Left renal cortex interstitium (tissue), 4 donors: Measurements from ENCODE around the gene UBXN7. TPM values are rescaled to one million over a fixed set of nuclear protein-coding genes. Genes with fewer than 3 reads are reported as not detected.
"Not testable (repeated sequence)": the region's sequence is repeated elsewhere in the genome, so short reads cannot be mapped to it uniquely, and the experiment has no call there.

Experiments used
- DNase-seq, 4 donors: peaks; one replicate each; pipeline ENCODE4 v3.0.0-alpha.2; 2013; ENCODE audit warnings: low read depth in 4 of 4, low spot score in 2 of 4, missing footprints in 1 of 4
- polyA plus RNA-seq, 4 donors: library from polyadenylated mRNA; unstranded; fragments of 120-200 nt; gene quantifications; one replicate each; pipeline ENCODE4 v1.2.1, GENCODE V29; 2013; ENCODE audit not compliant: insufficient read length in 4 of 4

UBXN7 gene, protein sequence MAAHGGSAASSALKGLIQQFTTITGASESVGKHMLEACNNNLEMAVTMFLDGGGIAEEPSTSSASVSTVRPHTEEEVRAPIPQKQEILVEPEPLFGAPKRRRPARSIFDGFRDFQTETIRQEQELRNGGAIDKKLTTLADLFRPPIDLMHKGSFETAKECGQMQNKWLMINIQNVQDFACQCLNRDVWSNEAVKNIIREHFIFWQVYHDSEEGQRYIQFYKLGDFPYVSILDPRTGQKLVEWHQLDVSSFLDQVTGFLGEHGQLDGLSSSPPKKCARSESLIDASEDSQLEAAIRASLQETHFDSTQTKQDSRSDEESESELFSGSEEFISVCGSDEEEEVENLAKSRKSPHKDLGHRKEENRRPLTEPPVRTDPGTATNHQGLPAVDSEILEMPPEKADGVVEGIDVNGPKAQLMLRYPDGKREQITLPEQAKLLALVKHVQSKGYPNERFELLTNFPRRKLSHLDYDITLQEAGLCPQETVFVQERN
- 10 to 100 TPM; 28.0 to 37.4 (median 33.9) TPM for polyA plus RNA-seq

DNA sequence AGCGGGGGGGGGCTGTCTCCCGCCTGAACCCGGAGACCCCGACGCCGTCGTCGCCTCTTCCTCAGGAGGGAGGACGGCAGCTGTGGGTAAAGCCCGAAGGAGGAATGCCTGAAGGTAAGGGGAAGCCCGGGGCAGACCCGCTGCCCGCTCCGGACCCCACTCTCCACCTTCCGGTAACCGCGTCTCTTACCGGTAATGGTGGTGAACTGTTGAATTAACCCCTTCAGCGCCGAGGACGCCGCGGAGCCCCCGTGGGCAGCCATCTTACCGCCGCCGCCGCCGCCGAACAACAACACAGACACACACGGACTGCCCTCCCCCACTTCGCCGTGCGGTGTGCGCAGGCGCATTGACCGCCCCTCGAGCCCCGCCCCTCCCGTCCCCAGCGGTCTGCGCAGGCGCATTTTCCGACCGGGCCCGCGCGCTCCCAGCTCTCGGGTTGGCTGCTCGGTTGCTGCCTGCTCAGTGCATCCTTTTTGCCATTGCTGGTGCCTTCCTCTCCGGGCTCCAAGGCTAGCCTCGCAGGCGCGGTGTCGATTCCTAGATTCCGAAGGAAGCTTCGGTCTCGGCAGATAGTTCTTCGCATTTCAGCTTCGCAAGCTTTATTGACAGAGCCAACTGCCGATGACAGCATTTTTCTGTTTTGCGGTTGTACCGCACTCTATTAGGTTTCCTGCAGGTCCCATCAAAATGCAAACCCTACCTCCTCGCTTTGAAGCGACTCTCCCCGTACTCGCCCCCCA is at the start of gene UBXN7:
UBXN7 (minus strand) TSS at position 291 of the 743 bp plus-strand sequence; CDS start at position 263, 28 bp downstream.
- DNase-seq, result peak; percentile 88 to 91 (median 90)

DNA sequence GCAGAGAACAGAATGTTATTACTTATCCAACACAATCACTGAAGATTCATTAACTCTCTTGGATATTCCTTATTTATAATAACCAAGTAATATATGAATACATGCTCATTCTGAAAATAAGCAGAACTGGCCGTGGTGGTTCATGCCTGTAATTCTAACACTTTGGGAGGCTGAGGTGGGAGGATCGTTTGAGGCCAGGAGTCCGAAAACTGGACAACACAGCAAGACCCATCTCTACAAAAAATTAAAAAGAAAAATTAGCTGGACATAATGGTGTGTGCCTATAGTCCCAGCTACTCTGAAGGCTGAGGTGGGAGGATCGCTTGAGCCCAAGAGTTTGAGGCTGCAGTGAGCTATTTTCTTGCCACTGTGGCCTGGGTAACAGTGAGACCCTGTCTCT is 45.5 kb upstream of the UBXN7 start:
- DNase-seq, result no peak

DNA sequence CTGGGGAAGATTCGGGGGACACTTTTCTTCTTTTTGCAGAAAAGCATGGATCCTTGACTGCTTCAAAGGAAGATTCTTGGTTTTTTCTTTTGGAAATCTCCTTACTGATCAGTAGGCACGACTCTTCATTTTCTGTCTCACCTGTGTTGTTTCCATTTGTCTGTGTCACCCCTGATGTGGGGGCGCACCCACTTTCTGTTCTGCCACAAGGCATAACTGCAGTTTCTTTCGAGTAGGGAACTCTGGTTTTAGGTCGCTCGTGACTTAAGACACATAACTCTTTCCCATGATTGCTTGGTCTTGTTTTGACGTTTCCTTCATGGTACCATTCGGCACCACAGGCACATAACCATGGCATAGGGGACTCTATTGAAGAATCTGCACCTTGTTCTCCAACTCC is 40.1 kb upstream of the UBXN7 start:
- DNase-seq, result no peak

DNA sequence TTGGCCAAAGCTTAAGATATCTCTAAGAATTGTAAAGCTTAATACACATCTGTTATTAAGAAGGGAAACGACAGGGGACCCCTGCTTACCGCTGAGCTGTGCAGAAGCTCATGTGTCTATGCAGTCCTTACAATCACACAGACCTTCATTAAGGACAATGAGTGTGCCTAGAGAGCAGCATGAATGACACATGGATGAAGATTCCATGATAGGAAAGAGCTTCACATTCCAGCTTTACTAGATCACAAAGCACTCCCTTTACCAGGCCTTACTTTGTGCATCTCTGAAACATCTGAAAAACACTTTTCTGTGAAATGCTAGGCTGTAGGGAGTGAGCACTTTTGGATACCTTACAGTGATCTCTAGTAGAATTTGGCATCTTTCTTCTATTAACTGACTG is 39.3 kb upstream of the UBXN7 start:
- no peak for DNase-seq

DNA sequence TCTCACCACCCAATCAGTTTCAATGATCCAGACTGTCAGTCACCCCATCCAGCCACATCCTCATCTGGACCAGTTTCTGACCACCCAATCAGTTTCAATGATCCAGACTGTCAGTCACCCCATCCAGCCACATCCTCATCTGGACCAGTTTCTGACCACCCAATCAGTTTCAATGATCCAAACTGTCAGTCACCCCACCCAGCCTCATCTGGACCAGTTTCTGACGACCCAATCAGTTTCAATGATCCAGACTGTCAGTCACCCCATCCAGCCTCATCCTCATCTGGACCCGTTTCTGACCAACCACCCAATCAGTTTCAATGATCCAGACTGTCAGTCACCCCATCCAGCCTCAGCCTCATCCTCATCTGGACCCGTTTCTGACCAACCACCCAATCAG is 38.0 kb upstream of the UBXN7 start:
- DNase-seq, result not testable (repeated sequence)

DNA sequence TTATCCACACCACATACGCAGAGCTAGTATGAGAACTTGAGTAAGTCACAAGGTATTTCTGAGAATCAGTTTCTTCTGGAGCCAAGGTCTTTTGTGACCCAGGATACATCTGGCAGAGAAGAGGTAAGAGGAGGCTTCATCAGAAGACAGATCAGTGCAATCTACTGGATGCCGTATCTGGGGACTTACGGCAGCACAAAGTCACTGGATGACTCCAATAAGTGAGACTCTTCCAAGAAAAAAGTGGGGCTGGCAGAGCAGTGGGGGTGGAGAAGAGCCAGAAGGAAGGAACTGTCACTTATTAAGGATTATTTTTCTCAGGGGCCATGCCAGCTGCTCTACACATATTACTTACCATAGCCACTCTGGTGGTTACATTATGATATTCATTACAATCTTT is 31.6 kb upstream of the UBXN7 start:
- no peak for DNase-seq

DNA sequence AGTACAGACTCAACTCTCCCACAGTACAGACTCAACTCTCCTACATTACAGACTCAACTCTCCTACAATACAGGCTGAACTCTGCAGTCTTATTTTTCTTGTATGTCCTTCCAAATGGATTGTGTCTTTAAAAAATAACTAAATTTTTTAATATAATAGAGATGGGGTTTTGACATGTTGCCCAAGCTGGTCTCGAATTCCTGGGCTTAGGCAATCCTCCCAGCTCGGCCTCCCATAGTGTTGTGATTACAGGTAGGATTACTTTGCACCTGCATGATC is 31.2 kb upstream of the UBXN7 start:
- no peak for DNase-seq

DNA sequence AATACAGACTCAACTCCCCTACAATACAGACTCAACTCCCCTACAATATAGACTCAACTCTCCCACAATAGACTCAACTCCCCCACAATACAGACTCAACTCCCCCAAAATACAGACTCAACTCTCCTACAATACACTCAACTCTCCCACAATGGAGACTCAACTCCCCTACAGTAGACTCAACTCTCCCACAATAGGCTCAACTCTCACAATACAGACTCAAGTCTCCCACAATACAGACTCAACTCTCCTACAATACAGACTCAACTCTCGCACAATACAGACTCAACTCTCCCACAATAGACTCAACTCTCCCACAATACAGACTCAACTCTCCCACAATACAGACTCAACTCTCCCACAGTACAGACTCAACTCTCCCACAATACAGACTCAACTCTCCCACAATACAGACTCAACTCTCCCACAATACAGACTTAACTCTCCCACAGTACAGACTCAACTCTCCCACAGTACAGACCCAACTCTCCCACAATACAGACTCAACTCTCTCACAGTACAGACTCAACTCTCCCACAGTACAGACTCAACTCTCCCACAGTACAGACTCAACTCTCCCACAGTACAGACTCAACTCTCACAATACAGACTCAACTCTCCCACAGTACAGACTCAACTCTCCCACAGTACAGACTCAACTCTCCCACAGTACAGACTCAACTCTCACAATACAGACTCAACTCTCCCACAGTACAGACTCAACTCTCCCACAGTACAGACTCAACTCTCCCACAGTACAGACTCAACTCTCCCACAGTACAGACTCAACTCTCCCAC is 30.7 kb upstream of the UBXN7 start:
- not testable (repeated sequence) for DNase-seq

DNA sequence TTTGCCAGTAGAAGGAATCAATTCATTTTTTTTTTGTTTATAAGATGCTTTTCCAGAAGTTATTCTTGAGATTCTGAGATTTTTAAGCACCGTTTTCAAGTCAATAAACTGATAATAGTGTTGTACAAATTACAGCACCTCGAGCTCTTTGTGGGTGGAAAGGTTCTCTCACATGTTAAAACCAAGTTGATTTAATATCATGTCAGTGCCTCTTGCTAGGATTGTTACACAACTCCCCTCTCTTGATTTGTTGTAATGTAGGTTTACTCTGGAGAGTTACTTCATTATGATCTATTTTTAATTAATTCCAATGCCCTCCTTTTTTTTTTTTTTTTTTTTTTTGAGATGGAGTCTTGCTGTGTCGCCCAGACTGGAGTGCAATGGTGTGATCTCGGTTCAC is 25.8 kb upstream of the UBXN7 start:
- no peak for DNase-seq

DNA sequence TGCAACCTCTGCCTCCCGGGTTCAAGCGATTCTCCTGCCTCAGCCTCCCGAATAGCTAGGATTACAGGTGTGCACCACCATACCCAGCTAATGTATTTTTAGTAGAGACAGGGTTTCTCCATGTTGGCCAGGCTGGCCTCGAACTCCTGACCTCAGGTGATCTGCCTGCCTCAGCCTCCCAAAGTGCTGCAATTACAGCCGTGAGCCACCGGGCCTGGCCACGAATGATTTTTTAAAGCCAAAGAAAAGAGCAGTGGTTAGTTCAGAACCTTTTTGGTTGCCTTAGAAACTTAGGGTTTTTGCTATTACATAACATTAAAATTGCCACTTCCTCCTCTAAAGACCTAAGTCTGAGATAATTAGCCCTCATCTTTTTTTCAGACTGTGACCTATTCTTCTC is 25.2 kb upstream of the UBXN7 start:
- not testable (repeated sequence) for DNase-seq

DNA sequence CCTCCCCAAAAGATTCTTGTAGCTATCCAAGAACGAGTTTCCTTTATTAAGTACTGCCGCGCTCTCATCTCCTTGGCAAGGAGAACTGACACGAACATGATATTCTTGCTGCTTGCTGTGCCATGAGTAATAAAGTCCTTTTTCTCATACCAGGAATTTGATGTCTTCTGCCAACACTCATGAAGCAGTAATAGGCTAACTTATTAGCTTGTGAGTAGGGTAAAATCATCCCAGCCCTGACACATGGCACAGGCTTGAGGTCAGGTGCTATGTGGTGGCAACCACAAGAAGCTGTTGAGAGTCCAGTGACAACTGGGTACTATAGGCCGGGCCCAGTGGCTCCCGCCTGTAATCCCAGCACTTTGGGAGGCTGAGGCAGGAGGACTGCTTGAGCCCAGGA is 22.7 kb upstream of the UBXN7 start:
- DNase-seq, result no peak

DNA sequence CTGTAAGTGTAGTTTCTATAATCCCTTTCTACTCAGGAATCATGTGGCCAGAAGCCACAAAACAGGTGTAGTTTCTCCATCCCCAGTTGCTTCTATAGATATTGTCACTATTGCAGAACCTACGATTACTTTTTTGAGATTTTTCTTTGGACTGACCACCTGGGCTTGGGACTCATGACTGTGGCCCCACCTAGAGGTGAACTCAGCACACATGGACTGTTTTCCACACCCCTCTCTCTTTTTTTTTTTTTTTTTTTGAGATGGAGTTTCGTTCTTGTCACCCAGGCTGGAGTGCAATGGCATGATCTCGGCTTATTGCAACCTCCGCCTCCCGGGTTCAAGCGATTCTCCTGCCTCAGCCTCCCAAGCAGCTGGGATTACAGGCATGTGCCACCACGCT is 13.2 kb upstream of the UBXN7 start:
- DNase-seq, result not testable (repeated sequence)

DNA sequence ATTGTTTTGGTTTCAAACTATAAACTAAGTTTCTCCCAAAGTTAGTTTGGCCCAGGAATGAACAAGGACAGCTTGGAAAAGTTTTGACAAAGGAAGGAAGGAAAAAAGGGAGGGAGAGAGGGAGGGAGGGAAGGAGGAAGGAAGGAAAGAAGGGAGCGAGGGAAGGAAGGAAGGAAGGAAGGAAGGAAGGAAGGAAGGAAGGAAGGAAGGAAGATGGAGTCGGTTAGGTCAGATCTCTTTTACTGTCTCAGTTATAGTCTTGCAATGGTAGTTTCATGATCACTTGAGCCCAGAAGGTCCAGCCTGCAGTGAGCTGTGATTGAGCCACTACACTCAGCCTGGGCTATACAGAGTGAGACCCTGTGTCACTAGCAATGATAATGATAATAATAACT is 12.3 kb upstream of the UBXN7 start:
- no peak for DNase-seq

DNA sequence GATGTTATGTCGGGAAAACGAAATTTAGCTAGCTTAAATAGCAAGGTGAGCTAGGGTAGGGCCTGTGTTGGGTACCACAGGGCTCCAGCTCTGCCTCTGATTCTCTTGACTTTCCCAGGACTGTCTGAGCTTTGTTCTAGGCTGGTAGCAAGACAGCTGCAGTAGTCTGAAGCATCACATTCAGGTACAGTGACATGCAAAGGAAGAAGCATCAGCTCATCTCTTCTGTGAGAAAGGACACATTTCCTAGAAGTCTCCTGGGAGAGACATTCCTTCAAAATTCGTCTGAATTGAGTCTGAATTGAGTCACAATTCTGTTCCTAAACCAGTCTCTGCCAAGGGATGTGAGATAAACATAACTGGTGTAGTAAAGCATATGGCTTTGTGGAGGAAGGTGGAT is 8.5 kb upstream of the UBXN7 start:
- DNase-seq, result no peak

DNA sequence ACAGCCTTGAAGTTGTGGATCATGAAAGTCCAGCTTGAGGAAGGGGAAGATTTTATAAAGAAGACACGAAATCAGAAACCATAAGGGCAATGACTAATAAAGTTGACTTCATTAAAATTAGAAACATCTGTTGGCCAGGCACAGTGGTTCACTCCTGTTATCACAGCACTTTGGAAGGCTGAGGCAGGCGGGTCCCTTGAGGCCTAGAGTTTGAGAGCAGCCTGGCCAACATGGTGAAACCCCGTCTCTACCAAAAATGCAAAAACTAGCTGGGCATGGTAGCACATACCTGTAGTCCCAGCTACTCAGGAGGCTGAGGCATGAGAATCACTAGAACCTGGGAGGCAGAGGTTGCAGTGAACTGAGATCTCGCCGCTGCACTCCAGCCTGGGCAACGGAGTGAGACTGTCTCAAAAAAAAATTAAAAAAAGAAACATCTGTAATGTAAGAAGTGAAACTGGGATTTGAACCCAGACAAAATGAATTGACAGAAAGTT is 7.9 kb upstream of the UBXN7 start:
- no peak for DNase-seq

DNA sequence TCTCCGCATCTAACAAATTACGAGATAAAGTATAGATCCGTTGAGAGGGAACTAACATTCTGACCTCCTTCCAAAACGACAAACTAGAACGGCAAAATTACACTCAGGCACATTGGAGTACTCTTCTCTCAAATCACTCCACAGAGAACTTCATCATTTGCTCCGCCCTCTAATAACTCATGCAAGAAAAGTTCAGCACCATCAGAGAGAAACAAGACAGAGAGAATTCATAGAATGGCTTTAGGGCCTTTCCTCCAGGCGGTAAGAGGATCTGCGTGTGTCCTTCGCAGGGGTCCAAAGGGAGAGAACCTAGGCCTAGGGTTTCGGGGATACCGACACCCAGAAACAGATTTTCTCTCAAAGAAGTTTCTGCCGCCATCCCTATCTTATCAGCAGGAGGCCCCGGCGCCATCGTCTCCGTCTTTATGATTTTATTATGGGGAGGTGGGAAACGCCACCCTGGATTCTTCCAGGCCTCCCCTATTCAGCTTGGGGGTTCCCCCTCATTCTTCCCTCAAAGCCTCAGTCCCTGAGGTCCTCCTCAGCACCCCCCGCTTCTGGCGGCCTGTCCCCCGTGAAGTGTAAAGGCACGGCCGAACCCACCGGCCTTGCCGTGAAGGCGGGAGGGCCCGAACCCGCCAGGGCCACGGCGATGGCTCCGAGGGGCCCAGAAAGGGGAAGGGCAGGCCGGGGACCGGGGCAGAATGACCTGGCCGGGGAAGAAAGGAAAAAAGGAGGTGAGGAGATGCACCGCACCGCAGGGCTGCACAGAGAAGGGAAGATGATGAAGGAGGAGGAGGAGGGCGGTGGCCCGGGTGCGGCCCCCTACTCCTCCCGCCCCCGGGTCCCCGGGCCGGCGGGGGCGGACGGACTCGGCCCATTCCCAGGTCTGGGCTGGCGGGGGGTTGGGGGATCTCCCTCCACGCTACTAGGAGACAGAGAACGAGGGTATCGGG is 768 bp downstream of the UBXN7 start:
- peak; percentile 42 to 71 (median 64) for DNase-seq

DNA sequence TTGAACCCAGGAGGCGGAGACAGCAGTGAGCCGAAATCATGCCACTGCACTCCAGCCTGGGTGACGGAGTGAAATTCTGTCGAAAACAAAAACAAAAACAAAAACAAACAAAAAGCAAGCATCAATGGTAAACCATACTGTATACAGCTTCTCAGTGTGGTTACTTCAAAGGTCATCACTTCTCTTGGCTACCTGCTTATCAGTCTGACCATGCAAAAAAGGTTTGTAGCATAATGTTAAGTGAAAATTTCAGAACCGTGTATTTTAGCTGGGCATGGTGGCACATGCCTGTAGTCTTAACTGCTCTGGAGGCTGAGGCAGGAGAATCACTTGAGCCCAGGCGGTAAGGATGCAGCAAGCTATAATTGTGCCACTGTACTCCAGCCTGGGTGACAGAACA is 4.2 kb downstream of the UBXN7 start:
- DNase-seq, result no peak

DNA sequence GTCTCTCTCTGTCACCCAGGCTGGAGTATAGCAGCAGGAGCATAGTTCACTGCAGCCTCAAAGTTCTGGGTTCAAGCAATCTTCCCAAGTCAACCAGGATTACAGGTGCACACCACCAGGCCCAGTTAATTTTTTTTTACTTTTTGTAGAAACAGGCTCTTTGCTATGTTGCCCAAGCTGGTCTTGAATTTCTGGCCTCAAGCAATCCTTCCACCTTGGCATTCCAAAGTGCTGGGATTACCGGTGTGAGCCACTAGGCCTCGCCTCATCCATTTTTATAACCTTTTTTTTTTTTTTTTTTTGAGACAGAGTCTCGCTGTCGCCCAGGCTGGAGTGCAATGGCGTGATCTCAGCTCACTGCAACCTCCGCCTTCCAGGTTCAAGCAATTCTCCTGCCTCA is 7.8 kb downstream of the UBXN7 start:
- not testable (repeated sequence) for DNase-seq

DNA sequence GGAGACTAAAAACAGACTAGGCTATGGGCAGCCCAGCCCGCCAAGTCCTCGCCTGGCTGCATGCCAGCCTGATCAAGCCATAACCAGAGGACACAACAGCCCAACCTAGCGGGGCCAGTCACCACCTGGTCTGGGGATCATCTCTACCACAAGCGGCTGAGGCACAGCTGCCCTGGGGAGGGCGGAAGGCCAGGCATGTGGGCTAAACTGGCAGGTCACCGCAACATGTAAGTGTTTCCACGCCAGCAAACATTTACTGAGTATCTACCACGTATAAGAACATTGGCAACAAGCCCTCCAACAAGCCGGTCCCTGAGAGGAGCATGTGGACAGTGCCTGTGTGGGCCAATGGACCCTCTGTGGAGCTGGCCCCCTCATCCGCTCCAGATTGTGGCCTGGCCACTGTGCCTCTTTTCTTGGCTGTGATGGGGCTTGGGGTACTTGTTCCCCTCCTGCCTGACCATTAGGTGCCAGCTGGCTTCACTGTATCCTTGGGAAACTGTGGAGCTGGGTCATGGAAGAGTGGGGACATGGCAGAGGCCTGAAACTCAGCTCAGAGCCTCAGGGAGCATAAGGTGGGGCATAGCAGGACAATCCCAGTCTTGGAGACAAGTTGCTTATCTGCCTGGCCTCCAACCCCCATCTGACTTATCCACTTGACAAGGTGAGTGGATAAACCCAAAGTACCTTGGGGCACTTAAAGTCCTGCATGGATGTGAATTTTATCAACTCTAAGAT is 9.0 kb downstream of the UBXN7 start:
- DNase-seq, result no peak
